ENCODE data around the gene EME1.

Gene EME1

GRCh38 chr17:50380369-50381259, 7.6 kb downstream of the EME1 start:
- DNase-seq (ENCODE audit: low read depth in 1 of 2, low spot score in 1 of 2): no peak
- no peaks in the 10 kb centered on the region for H3K27me3 ChIP-seq (ENCODE audit: insufficient read depth, poor library complexity, severe bottlenecking)
- H3K27ac ChIP-seq (replicated peaks): no peak overlapping the region
- TF ChIP-seq, protein P1, sequence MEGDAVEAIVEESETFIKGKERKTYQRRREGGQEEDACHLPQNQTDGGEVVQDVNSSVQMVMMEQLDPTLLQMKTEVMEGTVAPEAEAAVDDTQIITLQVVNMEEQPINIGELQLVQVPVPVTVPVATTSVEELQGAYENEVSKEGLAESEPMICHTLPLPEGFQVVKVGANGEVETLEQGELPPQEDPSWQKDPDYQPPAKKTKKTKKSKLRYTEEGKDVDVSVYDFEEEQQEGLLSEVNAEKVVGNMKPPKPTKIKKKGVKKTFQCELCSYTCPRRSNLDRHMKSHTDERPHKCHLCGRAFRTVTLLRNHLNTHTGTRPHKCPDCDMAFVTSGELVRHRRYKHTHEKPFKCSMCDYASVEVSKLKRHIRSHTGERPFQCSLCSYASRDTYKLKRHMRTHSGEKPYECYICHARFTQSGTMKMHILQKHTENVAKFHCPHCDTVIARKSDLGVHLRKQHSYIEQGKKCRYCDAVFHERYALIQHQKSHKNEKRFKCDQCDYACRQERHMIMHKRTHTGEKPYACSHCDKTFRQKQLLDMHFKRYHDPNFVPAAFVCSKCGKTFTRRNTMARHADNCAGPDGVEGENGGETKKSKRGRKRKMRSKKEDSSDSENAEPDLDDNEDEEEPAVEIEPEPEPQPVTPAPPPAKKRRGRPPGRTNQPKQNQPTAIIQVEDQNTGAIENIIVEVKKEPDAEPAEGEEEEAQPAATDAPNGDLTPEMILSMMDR (IDR thresholded peaks at IDR 0.05; ENCODE audit: insufficient read depth, low read length): no peak
- TF ChIP-seq POLR2AphosphoS5 (IDR thresholded peaks at IDR 0.05; ENCODE audit: low read depth): peak; percentile 55
- H3K4me3 ChIP-seq (replicated peaks; ENCODE audit: insufficient read depth, low read length): no peak overlapping the region

DNA sequence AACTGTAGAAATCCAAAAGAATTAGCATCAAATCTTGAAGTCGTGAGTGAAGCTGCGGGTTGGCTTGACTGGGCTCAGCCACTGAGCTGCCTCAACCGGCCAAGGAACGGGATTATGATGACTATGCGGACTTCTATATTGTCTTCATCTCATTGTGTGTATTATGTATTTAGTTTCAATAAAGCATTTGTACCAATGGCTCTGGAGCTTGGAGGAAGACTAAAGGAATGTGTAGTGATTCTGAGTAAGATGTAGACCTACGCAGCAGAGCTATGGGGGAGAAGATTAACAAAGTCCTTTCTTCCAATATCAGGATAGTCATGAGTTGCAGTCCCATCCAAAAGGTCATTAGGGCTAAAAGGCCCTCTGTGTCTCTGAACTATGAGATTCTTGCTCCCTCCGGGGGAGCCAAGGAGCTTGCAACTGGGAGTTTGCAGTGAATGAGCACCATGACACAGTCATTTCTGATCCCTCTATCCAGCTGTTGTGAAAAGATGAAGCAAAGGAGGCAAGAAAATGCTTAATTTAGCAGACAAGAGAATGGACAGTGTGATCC, 8.3 kb downstream of the EME1 start:
- Histone ChIP-seq H3K4me3 (replicated peaks; ENCODE audit: insufficient read depth, low read length) (no peak overlapping the region), H3K27ac (replicated peaks) (no peak overlapping the region), H3K27me3 (ENCODE audit: insufficient read depth, poor library complexity, severe bottlenecking) (no peaks in the 10 kb centered on the region)
- TF ChIP-seq GABPA (IDR thresholded peaks at IDR 0.05; ENCODE audit: low read depth) (no peak), REST (IDR thresholded peaks at IDR 0.05; ENCODE audit: insufficient replicate concordance, low read depth) (no peak), POLR2AphosphoS5 (IDR thresholded peaks at IDR 0.05; ENCODE audit: low read depth) (no peak), SPI1 (IDR thresholded peaks at IDR 0.05; ENCODE audit: borderline replicate concordance, low read depth) (no peak)
- TF ChIP-seq, protein P1 (IDR thresholded peaks at IDR 0.05; ENCODE audit: insufficient read depth, low read length): no peak
- DNase-seq (ENCODE audit: low read depth in 1 of 2, low spot score in 1 of 2): no peak

GRCh38 chr17:50381920-50382319, 8.9 kb downstream of the EME1 start:
- TF ChIP-seq, protein P1 (IDR thresholded peaks at IDR 0.05; ENCODE audit: insufficient read depth, low read length): no peak
- no peak for TF ChIP-seq SPI1 (IDR thresholded peaks at IDR 0.05; ENCODE audit: borderline replicate concordance, low read depth)
- TF ChIP-seq POLR2AphosphoS5 (IDR thresholded peaks at IDR 0.05; ENCODE audit: low read depth): peak; percentile 33; the same call in 1 of the 2 replicates
- TF ChIP-seq REST (IDR thresholded peaks at IDR 0.05; ENCODE audit: insufficient replicate concordance, low read depth): no peak
- TF ChIP-seq GABPA (IDR thresholded peaks at IDR 0.05; ENCODE audit: low read depth): no peak
- Histone ChIP-seq H3K27ac (replicated peaks) (no peak overlapping the region), H3K27me3 (ENCODE audit: insufficient read depth, poor library complexity, severe bottlenecking) (no peaks in the 10 kb centered on the region), H3K4me3 (replicated peaks; ENCODE audit: insufficient read depth, low read length) (no peak overlapping the region)
- no peak for DNase-seq (ENCODE audit: low read depth in 1 of 2, low spot score in 1 of 2)

Data from HL-60 (cell line).